GM19372 (cell line): ENCODE data around the gene MANSC1.

ENCODE experiments used
- ATAC-seq: cut with Tn5 transposase; IDR thresholded peaks from one replicate; pipeline ENCODE4 v1.9.1; 2021; ENCODE audit warnings: mild to moderate bottlenecking, low read depth, moderate library complexity; ENCODE audit not compliant: unreplicated experiment

The MANSC1 gene

DNA sequence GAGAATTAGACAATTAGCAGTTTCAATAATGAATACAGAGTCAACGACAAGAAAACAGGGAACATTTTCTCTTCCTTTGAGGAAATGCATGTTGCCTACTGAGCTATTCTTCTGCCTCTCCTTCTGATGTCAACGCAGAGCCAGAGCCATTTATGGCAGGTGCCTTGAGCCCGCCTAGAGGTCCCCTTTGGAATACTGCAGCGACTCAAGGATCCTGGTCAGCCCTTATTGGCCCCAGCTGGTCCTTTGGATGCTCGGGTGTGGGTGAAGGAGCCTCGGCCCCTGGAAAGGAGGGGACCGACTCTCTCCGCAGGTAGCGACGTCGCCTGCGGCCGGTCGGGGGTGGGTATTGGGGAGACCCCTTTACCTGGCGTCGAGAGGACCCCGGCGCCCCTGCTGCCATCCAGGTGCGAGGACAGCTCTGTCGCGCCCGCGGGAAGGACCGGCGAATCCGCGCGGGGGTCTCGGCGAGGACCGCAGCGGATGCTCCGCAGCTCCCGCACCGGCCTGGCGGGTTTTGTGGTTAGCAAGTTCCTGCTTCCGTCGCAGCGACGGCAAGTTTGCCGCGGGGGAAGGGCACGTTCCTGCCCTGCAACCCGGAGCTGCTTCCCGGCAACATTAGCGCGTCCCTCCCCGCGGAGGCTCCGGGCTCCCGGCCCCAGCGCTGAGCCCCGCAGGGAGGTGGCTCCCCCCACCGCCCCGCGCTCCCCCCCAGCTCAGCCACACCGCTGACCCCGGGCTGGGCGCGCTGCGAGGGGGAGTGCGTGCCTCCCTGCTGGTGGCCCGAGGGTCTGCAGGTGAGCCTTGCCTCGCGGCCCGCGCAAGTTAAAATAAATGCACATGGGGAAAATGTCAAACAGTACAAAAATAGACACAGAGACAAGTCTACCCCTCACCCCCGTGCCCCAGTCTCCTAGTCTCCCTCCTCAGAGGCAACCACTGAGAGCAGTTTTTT lies at the start of gene MANSC1:
Gene MANSC1, minus strand, starts transcription at position 532 of the 955 bp plus-strand sequence. CDS start 6,928 bp downstream, outside the sequence.
- ATAC-seq: no peak

DNA sequence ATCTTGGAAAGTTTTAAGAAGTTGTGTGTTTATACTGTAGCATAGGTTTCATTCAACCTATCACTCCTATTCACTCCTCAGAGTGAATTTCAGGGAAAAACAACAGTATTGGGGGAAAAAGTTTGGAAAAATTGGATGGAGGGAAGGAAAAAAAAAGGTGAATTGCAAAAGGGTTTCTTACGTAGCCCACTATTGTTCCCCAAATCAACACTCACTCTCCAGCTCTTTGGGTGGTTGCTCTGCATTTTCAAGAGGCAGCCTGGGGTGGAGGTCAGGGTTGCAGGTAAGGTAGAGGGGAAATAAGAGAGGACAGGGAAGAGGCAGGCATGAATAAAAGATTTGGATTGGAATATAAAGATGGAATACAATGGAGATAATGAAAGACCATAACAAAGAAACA lies 49.1 kb upstream of the MANSC1 start:
- ATAC-seq: no peak

DNA sequence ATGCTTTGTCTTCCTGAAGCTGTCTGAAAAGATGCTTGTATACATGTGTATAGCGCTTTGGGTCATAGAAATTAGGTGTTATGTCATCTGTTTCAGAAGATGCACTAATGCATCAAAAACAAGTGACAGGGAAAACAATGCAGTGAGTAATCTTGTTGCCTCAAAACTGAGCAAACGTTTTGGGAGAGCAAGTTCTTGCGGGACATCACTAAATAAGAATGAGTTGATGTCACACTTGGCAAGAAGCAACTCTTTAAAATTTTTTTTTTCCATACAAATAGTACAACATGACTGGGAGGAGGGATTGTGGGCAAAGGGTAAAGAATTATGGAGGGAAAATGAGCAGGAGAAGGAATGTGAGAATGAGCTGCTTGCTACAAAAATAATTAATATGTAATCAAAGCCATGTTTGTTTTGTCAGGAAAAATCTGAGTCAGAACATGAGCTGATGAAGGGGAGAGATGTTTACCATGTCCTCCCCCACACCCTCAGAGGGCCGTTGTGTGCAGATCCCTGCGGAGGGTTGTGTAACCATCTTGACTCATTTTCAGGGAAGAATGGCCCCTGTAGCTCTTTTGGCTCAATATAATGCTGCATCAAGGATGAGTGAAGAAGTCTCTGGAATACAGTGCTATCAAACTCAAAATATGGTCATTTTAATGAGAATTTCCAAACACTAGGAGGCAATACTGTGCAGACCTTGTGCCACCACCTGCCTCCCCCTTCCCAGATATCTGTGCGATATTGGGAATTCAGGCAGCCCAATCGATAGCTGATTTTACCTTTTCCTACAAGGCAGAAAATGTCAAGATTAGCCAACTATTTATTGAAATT lies 48.2 kb upstream of the MANSC1 start:
- ATAC-seq: no peak

DNA sequence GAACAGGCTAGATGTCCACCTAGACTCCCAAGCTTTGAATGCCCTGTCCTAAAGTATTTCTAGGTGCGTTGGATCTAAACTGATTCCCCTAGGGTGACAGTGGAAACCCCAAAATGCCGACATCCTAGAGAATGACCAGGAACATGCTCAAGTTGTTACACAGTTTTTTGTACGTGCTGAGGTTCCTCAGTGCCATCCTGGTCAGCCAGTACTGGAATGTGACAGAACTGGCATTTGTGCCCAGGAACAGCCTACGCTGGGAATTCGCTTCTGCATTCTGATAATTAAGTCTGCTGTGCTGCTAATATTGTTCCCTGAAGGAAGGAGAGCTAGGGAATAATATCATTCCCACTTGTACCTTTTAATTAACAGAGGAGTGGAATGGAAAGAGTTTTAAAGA lies 47.1 kb upstream of the MANSC1 start:
- no peak for ATAC-seq

DNA sequence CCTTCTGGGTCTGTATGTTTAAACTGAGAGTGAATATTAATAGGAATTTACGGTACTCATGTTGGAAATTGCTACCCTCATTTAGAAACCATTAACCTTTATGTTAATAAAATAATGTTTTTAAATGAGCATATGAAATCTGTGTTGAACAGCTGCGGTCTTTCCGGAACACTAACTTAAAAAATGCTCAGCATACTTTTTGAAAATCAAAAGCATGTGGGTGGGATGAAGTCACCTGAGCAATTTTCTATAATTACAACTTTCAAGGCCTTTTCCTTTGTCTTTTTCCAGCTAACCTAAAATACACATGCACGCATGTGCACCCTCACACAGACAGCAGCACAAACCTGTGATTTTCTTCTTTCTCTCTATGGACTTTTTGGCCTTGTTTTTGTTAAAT lies 46.7 kb upstream of the MANSC1 start:
- no peak for ATAC-seq

DNA sequence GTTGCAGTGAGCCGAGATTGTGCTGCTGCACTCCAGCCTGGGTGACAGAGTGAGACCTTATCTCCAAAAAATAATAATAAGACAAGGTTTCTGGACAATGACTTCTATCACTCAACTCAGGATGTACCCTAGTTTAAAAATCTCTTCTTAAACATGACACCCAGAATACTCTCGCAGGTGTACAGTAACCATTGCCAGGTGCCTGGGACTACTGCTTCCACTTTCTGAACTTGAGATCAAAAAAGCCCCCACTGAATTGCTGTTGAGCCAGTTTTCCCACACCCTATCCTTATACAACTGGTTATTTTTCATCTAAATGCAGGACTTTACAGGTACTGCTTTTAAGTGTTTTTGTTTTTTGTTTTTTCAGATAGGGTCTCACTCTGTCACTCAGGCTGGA lies 43.1 kb upstream of the MANSC1 start:
- no peak for ATAC-seq

DNA sequence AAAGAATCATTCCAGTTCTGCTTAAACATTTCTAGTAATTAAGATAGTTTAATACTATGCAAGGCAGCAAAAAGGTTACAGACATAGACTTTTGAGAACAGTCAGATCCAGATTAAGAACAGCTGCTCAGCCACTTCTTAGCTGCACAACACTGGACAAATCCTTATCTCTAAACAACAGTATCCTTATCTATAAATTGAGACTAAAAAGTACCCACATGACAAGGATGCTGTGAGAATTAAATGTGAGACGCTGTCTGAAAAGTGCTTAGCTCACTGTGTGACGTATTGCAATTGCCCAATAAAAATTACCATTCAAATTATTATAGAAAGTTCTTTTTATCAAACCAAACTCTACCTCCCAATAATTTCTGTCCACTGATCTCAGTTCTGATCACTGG lies 42.4 kb upstream of the MANSC1 start:
- ATAC-seq: no peak

DNA sequence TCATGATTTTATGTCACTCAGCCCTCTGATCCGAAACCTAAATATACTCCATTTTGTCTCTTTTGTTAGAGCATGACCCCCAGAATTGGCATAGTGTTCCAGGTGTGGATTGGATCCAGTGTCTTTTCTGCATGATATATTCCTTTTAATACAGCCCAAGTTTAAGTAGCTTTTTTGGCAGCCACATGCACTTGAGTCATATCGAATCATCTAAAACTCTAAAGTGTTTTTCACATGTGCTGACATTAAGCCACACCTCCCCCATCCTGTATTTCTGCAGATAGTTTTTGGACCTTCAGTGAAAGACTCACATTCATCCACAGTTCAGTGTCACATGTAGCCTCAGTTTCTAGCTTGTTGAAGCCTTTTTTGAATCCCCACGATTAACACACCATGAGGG lies 37.5 kb upstream of the MANSC1 start:
- no peak for ATAC-seq

DNA sequence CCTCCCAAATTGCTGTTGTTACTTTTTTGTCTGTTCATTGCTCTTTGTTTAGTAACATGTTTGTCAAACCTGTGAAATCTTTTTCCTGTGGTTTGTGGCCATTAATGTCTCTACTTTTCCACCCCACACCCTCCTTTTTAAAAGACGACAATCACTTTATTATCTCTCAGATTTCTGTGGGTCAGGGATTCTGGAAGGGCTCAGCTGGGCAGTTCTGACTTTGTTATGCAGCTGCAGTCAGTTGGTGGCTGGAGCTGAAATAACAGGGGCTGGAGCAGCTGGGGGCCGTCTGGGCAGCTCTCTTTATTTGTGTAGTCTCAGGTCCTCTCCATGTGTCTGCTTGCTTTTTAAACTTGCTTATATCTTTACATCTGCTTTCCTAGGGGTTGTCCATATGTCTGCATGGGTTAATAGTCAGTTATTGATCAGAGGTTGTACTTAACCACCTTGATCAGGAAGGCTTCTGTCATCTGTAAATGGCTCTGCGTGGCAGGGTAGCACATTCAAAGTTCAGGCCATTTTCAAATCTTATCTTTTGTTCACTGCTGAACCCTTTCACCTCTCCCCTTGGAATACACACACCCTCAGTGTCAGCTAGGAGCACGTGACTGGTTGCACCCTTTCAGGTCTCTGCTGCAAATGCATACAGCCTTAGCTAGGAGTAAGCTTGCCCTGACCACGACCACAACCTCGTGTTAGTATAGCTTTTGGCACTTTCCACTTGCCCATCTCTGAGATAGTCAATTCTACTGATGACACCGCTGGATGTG lies 34.7 kb upstream of the MANSC1 start:
- ATAC-seq: no peak

DNA sequence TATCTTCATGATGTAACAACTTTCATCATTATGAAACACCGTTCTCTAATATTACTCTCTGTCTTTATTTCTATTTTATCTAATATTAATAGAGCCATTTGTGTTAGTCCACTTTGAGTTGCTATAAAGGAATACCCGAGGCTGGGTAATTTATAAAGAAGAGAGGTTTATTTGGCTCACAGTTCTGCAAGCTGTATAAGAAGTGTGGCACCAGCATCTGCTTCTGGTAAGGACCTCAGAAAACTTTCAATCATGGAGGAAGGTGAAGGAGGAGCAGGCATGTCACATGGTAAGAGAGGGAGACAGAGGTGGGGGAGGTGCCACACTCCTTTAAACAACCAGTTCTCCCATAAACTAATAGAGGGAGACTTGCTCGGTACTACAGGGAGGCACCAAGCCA lies 31.9 kb upstream of the MANSC1 start:
- no peak for ATAC-seq

DNA sequence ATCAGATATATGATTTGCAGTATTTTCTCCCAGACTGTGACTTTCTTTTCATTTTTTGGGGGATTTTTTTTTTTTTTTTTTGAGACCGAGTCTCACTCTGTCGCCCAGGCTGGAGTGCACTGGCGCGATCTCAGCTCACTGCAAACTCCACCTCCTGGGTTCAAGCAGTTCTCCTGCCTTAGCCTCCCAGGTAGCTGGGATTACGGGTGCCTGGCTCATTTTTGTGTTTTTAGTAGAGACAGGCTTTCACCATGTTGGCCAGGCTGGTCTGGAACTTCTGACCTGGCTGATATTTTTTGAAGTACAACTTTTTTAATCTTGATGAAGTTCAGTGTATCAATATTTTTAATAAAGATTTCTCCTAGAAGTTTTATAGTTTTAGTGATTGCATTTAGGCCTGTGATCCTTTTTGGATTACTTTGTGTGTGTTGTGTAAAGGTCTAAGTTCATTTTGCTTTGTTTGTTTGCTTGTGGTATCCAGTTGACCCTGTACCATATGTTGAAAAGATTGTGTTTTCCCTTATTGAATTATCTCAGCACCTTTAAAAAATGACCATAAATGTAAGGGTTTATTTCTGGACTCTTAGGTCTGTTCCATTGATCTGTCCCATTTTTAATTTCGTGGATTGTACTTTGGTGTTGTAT lies 31.0 kb upstream of the MANSC1 start:
- ATAC-seq: no peak

DNA sequence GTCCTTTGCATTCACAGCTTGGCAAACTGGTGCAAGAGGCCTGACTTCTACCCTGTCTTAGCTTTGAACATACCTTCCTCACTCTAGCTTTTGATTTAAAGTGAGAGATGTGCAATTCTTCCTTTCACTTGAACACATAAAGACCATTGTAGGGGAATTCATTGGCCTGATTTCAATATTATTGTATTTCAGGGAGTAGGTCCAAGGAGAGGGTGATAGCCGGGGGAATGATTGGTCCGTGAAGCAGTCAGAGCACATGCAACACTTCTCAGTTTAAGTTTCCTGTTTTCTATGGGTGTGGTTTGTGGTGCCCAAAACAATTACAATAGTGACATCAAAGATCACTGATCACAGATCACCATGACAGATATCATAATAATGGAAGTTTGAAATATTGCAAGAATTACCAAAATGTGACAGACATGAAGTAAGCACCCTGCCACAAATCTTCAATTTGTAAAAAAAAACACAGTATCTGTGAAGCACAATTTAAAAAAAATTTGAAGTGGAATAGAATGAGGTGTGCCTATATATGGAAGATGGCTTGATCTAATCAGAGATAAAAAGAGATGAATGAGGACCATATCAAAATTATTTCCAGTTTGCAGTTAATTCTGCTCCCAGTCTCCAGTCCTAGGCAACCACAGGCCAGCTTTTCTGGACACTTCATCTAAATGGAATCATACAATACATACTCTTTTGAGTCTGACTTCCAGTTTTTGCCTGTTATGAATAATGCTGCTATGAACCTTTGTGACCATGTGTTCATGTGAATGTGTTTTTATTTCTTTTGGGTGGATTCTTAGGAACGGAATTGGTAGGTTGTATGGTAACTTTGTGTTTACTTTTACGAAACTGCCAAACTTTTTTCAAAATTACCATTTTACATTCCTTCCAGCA lies 30.0 kb upstream of the MANSC1 start:
- no peak for ATAC-seq

DNA sequence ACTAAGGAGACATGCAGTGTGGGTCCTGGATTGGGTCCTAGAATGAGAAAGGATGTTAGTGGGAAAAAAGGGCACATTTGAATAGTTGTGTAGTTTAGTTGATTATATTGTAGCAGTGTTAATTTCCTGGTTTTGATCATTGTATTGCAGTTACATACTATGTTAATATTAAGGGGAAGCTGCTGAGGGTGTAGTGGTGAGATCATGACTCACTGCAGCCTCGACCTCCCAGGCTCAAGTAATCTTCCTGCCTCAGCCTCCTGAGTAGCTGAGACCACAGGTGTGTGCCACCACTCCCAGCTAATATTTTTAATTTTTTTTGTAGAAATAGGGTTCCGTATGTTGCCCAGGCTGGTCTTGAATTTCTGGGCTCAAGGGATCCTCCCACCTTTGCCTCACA lies 28.6 kb upstream of the MANSC1 start:
- no peak for ATAC-seq

DNA sequence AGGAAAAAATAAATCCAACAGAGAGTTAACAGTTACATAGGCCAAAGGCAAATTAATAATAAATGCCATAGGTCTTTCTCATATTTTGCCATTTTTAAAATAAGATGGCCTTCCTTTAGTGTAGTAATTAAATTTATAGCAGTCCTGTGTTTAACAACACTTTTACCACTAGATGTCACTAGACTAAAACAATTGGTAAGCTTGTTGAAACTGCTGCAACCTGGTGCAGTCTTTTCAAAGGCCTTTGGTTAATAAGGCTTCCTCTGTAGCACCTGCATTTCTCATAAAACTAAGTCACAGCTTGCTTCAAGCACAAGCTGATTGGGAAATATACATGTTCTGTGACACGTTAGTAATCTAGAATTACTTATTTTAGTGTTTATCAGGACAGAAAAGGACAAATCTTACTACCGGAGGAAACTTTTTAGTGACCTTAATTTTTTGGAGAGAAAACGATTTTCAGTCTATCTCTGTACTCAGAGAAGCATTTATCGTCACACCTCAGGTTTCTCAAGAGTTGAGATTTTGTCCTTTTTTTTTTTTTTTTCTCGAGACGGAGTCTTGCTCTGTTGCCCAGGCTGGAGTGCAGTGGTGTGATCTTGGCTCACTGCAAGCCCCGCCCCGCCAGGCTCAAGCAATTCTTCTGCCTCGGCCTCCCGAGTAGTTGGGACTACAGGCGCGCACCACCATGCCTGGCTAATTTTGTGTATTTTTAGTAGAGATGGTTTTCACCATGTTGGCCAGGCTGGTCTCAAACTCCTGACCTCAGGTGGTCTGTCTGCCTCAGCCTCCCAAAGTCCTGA lies 26.8 kb upstream of the MANSC1 start:
- no peak for ATAC-seq

DNA sequence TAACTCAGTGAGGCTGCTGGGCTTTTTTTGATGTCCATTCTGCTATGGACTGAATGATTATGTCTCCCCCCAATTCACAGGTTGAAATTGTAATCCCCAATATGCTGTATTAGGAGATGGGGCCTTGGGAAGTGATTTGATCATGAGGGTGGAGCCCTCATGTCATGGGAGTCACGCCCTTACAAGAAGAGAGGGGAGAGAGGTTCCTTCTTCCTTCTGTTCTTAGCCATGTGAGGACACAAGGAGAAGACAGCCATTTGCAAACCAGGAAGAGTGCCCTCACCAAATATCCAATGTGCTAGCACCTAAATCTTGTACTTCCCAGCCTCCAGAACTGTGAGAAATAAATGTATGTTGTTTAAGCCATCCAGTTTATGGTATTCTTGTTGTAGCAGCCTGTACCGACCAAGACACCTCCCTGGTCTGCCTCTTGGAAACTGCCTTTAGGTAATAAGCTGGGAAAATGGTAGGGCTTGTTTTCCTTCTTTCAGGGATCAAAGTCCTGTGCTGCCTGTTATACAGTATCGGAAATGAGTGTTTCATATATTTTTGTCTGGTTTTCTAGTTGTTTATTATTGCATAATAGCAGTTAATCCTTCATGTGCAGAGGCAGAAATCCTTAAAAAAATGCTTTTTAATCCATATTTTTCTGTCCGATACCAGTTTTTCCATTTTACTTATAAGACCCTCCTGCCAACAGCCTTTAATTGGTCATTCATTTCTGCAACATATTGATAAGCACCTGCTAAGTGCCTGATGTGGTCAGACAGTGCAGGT lies 23.1 kb upstream of the MANSC1 start:
- no peak for ATAC-seq

DNA sequence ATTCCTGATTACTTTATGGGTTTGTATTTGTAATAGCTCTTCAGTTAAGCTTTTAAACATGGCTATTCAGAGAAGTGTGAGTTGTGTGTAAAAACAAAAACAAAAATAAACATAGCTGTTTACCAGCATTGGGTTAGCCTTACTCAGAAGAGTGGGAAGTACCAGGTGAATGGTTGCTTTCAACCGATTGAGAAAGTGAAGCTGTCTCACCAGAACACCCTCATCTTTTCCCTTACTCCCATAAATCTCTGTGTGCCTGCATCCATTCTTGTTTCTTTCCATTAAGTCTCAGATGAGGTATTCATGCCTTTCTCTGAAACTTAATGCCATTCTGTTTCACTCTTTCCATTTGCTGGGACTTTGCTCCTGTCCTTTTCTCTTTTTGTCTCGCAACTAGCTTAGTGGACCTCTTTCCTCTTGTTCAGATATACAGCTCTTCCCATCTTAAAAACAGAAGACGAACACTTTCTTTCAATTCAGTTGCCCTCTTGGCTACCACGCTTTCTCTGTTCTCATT lies 17.5 kb upstream of the MANSC1 start:
- ATAC-seq: no peak

DNA sequence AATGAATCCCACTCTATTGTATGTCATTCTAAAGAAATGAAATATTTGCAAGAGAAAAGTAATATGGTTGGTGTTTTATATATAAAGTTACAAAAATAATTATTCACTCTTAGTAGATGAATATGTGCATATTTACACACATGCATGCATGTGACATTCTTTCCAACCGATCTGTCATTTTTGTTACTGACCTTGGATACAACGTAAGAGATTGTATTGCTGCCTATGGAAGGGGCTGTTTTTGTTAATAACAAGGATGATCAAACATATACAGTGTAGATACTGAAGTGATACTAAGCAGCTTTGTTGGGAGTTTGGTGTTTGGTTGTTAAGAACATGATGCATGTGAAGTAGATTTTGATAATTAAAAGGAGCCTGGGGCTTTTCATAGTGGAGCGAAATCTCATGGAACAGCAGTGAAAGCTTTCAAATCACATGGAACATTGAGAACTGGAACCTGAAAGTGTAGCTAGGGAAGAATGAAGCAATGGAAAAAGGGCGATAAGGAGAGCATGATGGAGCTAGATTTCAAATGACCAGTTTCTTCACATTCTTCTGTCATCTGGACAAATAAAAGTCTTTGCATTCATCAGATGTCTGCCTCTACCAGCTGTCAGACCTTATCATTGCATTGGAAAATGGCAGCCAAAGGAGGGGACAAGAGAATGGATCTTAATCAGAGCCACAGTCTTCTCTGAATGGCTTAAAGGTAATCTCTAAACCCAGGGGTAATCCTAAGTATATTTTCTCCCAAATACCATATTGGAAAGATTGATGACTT lies 16.8 kb upstream of the MANSC1 start:
- ATAC-seq: no peak
